Transverse colon (tissue), 4 donors: Measurements from ENCODE around the gene SRPK2. TPM values are rescaled to one million over a fixed set of nuclear protein-coding genes. Genes with fewer than 3 reads are reported as not detected.
"Not testable (repeated sequence)": the region's sequence is repeated elsewhere in the genome, so short reads cannot be mapped to it uniquely, and the experiment has no call there.

ENCODE experiments used
- DNase-seq: peaks from one replicate; pipeline ENCODE4 v3.0.0-alpha.2; 2019
- H3K27ac ChIP-seq, 4 donors: fragments of 200-600 bp; sonication (generic); 2 replicates each; pipeline ENCODE4 v1.5.1; 2016 to 2018; ENCODE audit warnings: inconsistent platforms in 4 of 4
- H3K27me3 ChIP-seq: fragments of 200-600 bp; sonication (generic); 2 replicates; pipeline ENCODE4 v1.5.1; 2017; ENCODE audit warnings: inconsistent platforms
- H3K36me3 ChIP-seq, 4 donors: fragments of 200-600 bp; sonication (generic); 2 replicates each; pipeline ENCODE4 v1.5.1; 2017 to 2019; ENCODE audit warnings: inconsistent platforms in 4 of 4
- H3K4me1 ChIP-seq, 4 donors: fragments of 200-600 bp; sonication (generic); 2 replicates each; pipeline ENCODE4 v1.5.1; 2017 to 2020; ENCODE audit warnings: inconsistent platforms in 4 of 4
- H3K4me3 ChIP-seq, 4 donors: fragments of 200-600 bp; sonication (generic); 1 replicate in 1 of 4; 2 replicates in 3 of 4; pipeline versions ENCODE4 v1.5.1 to v1.6.1; 2017 to 2019; ENCODE audit warnings: inconsistent platforms in 4 of 4
- H3K9me3 ChIP-seq, 2 donors: fragments of 200-600 bp; sonication (generic); 2 replicates each; pipeline ENCODE4 v1.5.1; 2017 to 2019; ENCODE audit warnings: inconsistent platforms in 2 of 2
- EP300 ChIP-seq: sonication (generic); formaldehyde crosslinking; IDR thresholded peaks from one replicate; pipeline ENCODE4 v1.6.1; 2017; ENCODE audit warnings: antibody characterized with exemption, low read depth
- POLR2A ChIP-seq: fragments of 450-650 bp; IDR thresholded peaks from one replicate; pipeline ENCODE4 v1.6.1; 2016; ENCODE audit warnings: antibody characterized with exemption, mild to moderate bottlenecking, moderate library complexity
- POLR2AphosphoS5 ChIP-seq, 3 donors: sonication (generic); formaldehyde crosslinking; IDR thresholded peaks; one replicate each; pipeline ENCODE4 v1.6.1; 2016; ENCODE audit warnings: antibody characterized with exemption in 3 of 3
- WGBS, 2 donors: methylation state at CpG; one replicate each; pipeline ENCODE4 v1.1.5; 2018; ENCODE audit warnings: low coverage in 1 of 2; 5-methylcytosine and 5-hydroxymethylcytosine counted together
- in situ Hi-C, 4 donors: fragments of 200-750 bp; cut with MboI; loops; one replicate each; pipeline versions ENCODE4 v1.15.0 to v1.15.1; 2017; ENCODE audit warnings: low sequenced_read_pairs in 3 of 4, low pct_ligation_motif_present in 1 of 4, low pct_unique_long_range_greater_than_20kb in 1 of 4
- intact Hi-C: fragments of 100-400 bp; cut with DNase I; formaldehyde crosslinking; loops from one replicate; pipeline ENCODE4 v1.15.1; 2023; ENCODE audit warnings: low total_unique reads
- total RNA-seq, 4 donors: library from RNA; depleted of rRNA; stranded (reverse); fragments of >200 nt; gene quantifications; one replicate each; pipeline ENCODE4 v1.1.0, GENCODE V29; 2016
- TF ChIP-seq, protein P1 (sequence below), 5 experiments: fragments of 200-600 bp in 3 of 5; fragments of 450-650 bp in 2 of 5; sonication (generic) in 3 of 5; IDR thresholded peaks; 1 replicate in 2 of 5; 2 replicates in 3 of 5; pipeline ENCODE4 v1.5.1; 2016 to 2017; ENCODE audit warnings: antibody characterized with exemption in 5 of 5, inconsistent platforms in 3 of 5, mild to moderate bottlenecking in 2 of 5, moderate library complexity in 1 of 5

SRPK2 gene
- 10 to 100 TPM; 18.3 to 93.1 (median 43.8) TPM for total RNA-seq

DNA sequence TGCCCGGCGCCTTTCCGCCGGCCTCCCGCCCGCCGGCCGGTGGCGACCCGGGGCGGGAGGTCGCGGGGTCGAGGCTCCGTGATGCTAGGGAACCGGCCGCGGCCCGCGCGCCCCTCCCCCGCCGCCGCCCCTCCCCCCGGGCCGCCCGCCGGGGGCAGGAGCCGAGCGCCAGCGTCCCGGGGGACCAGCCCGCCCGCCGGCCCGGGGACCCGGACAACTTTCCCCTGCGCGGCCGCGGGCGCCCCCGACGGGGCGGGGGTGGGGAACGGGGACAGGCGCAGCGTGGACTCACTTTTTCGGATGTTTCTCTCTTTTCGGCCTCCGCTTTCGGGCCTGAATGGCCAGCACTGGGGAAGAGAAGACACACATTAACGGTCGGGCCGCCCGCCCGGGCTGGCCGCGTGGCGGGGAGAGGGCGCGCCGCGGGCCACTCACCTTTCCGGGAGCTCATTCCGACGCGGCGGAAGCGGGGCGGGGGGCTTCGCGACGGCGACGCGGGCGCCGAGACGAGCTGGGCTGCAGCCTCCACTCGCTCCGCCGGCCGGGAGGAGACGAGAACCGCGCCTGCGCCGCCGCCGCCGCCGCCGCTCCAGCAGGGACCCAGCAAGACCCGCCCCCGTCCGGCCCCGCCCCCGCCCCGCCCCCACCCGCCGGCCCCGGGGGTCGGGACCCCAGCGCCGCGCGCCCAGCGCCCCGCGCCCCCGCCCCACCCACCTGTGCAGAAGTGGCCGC, at the start of gene SRPK2:
TSS of gene SRPK2 (minus strand) at position 566 of the 732 bp plus-strand sequence.
- in situ Hi-C loops: loop anchor here in 1 of 4 donors (10.0 kb wide), 1 partner anchor 56 kb away; no protein-coding TSS in a partner anchor

GRCh38 chr7:105438254-105438653, 49.5 kb upstream of the SRPK2 start:
- intact Hi-C loops: no loop called here
- no peak overlapping the region for H3K27ac ChIP-seq
- DNase-seq: no peak
- 100% methylated on average over 1 of the region's 1 CpG for WGBS, 2 donors
- H3K4me3 ChIP-seq: no peak overlapping the region
- peaks cover 0 to 6% (median 4%) of the 10 kb centered on the region in 4 donors for H3K4me1 ChIP-seq
- TF ChIP-seq POLR2A (no peak), POLR2AphosphoS5 (IDR thresholded peaks at IDR 0.05) (no peak), EP300 (no peak)
- TF ChIP-seq, protein P1, sequence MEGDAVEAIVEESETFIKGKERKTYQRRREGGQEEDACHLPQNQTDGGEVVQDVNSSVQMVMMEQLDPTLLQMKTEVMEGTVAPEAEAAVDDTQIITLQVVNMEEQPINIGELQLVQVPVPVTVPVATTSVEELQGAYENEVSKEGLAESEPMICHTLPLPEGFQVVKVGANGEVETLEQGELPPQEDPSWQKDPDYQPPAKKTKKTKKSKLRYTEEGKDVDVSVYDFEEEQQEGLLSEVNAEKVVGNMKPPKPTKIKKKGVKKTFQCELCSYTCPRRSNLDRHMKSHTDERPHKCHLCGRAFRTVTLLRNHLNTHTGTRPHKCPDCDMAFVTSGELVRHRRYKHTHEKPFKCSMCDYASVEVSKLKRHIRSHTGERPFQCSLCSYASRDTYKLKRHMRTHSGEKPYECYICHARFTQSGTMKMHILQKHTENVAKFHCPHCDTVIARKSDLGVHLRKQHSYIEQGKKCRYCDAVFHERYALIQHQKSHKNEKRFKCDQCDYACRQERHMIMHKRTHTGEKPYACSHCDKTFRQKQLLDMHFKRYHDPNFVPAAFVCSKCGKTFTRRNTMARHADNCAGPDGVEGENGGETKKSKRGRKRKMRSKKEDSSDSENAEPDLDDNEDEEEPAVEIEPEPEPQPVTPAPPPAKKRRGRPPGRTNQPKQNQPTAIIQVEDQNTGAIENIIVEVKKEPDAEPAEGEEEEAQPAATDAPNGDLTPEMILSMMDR (IDR thresholded peaks at IDR 0.05): no peak
- no peaks in the 10 kb centered on the region for H3K9me3 ChIP-seq
- no peaks in the 10 kb centered on the region for H3K36me3 ChIP-seq
- in situ Hi-C loops: no loop called here
- H3K27me3 ChIP-seq: no peaks in the 10 kb centered on the region

More for the DNA sequence above, at the start of gene SRPK2:
- Histone ChIP-seq H3K4me1 (peaks cover 0 to 9% (median 7%) of the 10 kb centered on the region in 4 donors), H3K9me3 (no peaks in the 10 kb centered on the region), H3K27ac (peak within 1 kb of the TSS; percentile 81 to 90 (median 86)), H3K36me3 (no peaks in the 10 kb centered on the region), H3K4me3 (peak within 1 kb of the TSS; percentile 89 to 99 (median 94)), H3K27me3 (no peaks in the 10 kb centered on the region)
- no peak for TF ChIP-seq EP300
- TF ChIP-seq POLR2AphosphoS5 (IDR thresholded peaks at IDR 0.05): peak; percentile 27 to 38 (median 29)
- TF ChIP-seq, protein P1 (IDR thresholded peaks at IDR 0.05): no peak
- peak; percentile 28 for TF ChIP-seq POLR2A
- intact Hi-C loops: no loop called here
- WGBS, 2 donors: 2% methylated on average over 10 of the region's 113 CpGs; no CpG with 5 or more reads in 1 of the 2 donors
- DNase-seq: peak; percentile 84

DNA sequence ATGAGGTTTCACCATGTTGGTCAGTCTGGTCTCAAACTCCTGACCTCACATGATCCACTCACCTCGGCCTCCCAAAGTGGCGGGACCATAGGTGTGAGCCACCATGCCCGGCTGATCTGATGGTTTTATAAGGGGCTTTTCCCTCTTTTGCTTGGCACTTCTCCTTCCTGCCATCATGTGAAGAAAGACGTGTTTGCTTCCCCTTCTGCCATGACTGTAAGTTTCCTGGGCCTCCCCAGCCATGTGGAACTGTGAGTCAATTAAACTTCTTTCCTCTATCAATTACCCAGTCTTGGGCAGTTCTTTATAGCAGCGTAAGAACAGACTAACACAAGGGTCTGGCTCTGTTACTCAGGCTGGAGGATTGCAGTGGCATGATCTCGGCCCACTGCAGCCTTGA, 48.6 kb upstream of the SRPK2 start:
- H3K9me3 ChIP-seq, H3K4me1 ChIP-seq, H3K27me3 ChIP-seq, DNase-seq, H3K36me3 ChIP-seq, intact Hi-C loops, H3K27ac ChIP-seq, H3K4me3 ChIP-seq, in situ Hi-C loops: not testable (repeated sequence)
- 92% methylated on average over 6 of the region's 6 CpGs; no CpG with 5 or more reads in 1 of the 2 donors for WGBS, 2 donors

- TF ChIP-seq POLR2A (no peak), EP300 (no peak)
- TF ChIP-seq, protein P1 (IDR thresholded peaks at IDR 0.05): peak; percentile 40 to 52 (median 47)
- 34 to 57% methylated on average over 1 to 4 of the region's 4 CpGs for WGBS, 2 donors
- Histone ChIP-seq H3K4me1 (peaks cover 0 to 6% (median 2%) of the 10 kb centered on the region in 4 donors), H3K36me3 (no peaks in the 10 kb centered on the region), H3K9me3 (no peaks in the 10 kb centered on the region), H3K4me3 (no peak overlapping the region), H3K27ac (no peak overlapping the region), H3K27me3 (no peaks in the 10 kb centered on the region)
- in situ Hi-C loops (no loop called here), intact Hi-C loops (no loop called here)
- DNase-seq: peak; percentile 53
These were observed 41.3 kb upstream of the SRPK2 start for GRCh38 chr7:105429746-105430612.
